Kidney (tissue), 14 donors: ENCODE results near the gene DCHS1. TPM values are rescaled to one million over a fixed set of nuclear protein-coding genes. Genes with fewer than 3 reads are reported as not detected.

ENCODE experiments used
- DNase-seq, 5 donors: peaks; one replicate each; pipeline ENCODE4 v3.0.0-alpha.2; 2013 to 2020
- FAIRE-seq: peaks from 2 replicates; lab custom pipeline; 2012; peaks lifted over from hg19 to GRCh38; lab: Jason Lieb, UNC
- H3K27ac ChIP-seq, 2 donors: one replicate each; pipeline ENCODE4 v1.7.0; 2013; ENCODE audit warnings: low read depth in 2 of 2, low read length in 2 of 2, inconsistent platforms in 1 of 2
- H3K27me3 ChIP-seq: one replicate; pipeline ENCODE4 v1.7.1; 2013; ENCODE audit warnings: low read length, inconsistent platforms; ENCODE audit not compliant: control insufficient read depth, insufficient read depth
- H3K36me3 ChIP-seq, 3 donors: one replicate each; pipeline versions ENCODE4 v1.7.0 to v1.7.1; 2013; ENCODE audit warnings: low read length in 3 of 3, control low read depth in 1 of 3, inconsistent platforms in 1 of 3; ENCODE audit not compliant: insufficient read depth in 3 of 3, control insufficient read depth in 2 of 3
- H3K4me1 ChIP-seq, 3 donors: one replicate each; pipeline versions ENCODE4 v1.7.0 to v1.7.1; 2013; ENCODE audit warnings: low read length in 3 of 3, inconsistent platforms in 1 of 3, low read depth in 1 of 3; ENCODE audit not compliant: control insufficient read depth in 2 of 3, insufficient read depth in 2 of 3
- H3K4me3 ChIP-seq, 3 donors: one replicate each; pipeline versions ENCODE4 v1.7.0 to v1.8.1; 2013; ENCODE audit warnings: low read length in 3 of 3, control low read depth in 1 of 3, inconsistent platforms in 1 of 3
- H3K9ac ChIP-seq, 3 donors: one replicate each; pipeline versions ENCODE4 v1.7.0 to v1.7.1; 2013; ENCODE audit warnings: low read length in 3 of 3, control low read depth in 1 of 3, inconsistent platforms in 1 of 3
- H3K9me3 ChIP-seq, 3 donors: one replicate each; pipeline versions ENCODE4 v1.7.0 to v1.7.1; 2013; ENCODE audit warnings: low read length in 3 of 3, control low read depth in 1 of 3, inconsistent platforms in 1 of 3; ENCODE audit not compliant: control insufficient read depth in 2 of 3, insufficient read depth in 1 of 3
- CTCF ChIP-seq: IDR thresholded peaks from 3 replicates; pipeline ENCODE4 v1.5.1; 2012; ENCODE audit warnings: mild to moderate bottlenecking, moderate library complexity, borderline replicate concordance; ENCODE audit not compliant: insufficient read depth; ENCODE audit errors: extremely low read depth
- intact Hi-C: fragments of 100-400 bp; cut with DNase I; formaldehyde crosslinking; loops from one replicate; pipeline ENCODE4 v1.11.1; 2022
- polyA plus RNA-seq: library from polyadenylated mRNA; stranded (reverse); fragments of 350-450 nt; fragmentation: Illumina TruSeq; extraction: RNeasy Lipid Tissue Mini Kit (QIAGEN cat#74804); gene quantifications from one replicate; pipeline ENCODE4 v1.2.3, GENCODE V29; 2014; ENCODE audit warnings: low read depth, low replicate concordance; ENCODE audit not compliant: insufficient read depth
- total RNA-seq: library from RNA; stranded (reverse); fragmentation: NEBNext Ultra II Directional; extraction: Animal tissue kit (Norgen Biotek cat#: 25700); gene quantifications from one replicate; pipeline ENCODE4 v1.2.1, GENCODE V29; 2021
- donor health status: control.
- donor health status: control.
- donor health status: control.
- donor health status: control.
- donor health status: control.
- donor health status: DM: yes; HTN: yes; CAD: no.
- donor health status: Normal renal cell carcinoma (clear cell type).

The DCHS1 gene
- total and polyA plus RNA-seq, 2 donors from 2014 or later = 2.4 to 17.0 TPM

GRCh38 chr11:6588018-6588417, 67.6 kb downstream of the DCHS1 start:
- DNase-seq (no peak), FAIRE-seq (no peak)
- Histone ChIP-seq H3K27me3 (no peaks in the 10 kb centered on the region), H3K9ac (no peak overlapping the region), H3K27ac (no peak overlapping the region), H3K36me3 (peaks cover 0 to 10% (median 3%) of the 10 kb centered on the region in 3 donors), H3K4me1 (no peaks in the 10 kb centered on the region), H3K9me3 (peaks cover 2 to 9% (median 5%) of the 10 kb centered on the region in 3 donors), H3K4me3 (no peak overlapping the region)
- intact Hi-C loops = no loop called here
- no peak for TF ChIP-seq CTCF

- no peak for TF ChIP-seq CTCF
- Histone ChIP-seq H3K9ac (no peak overlapping the region), H3K27me3 (no peaks in the 10 kb centered on the region), H3K36me3 (peaks cover 0 to 10% (median 3%) of the 10 kb centered on the region in 3 donors), H3K9me3 (peaks cover 2 to 9% (median 5%) of the 10 kb centered on the region in 3 donors), H3K27ac (no peak overlapping the region), H3K4me3 (no peak overlapping the region), H3K4me1 (no peaks in the 10 kb centered on the region)
- DNase-seq = peak in 1 of 5 donors; percentile 40
- intact Hi-C loops = no loop called here
- FAIRE-seq = no peak
Measured at GRCh38 chr11:6587360-6587953, 68.2 kb downstream of the DCHS1 start.

- FAIRE-seq (no peak), DNase-seq (peak in 1 of 5 donors; percentile 59)
- Histone ChIP-seq H3K9ac (no peak overlapping the region), H3K9me3 (peaks cover 2 to 9% (median 5%) of the 10 kb centered on the region in 3 donors), H3K4me1 (no peaks in the 10 kb centered on the region), H3K27me3 (no peaks in the 10 kb centered on the region), H3K36me3 (peaks cover 0 to 5% (median 0%) of the 10 kb centered on the region in 3 donors), H3K27ac (no peak overlapping the region), H3K4me3 (no peak overlapping the region)
- TF ChIP-seq CTCF = no peak
- intact Hi-C loops = no loop called here
Measured at GRCh38 chr11:6586434-6587359, 68.9 kb downstream of the DCHS1 start.
